ENCODE results near the gene VPS50. TPM values are rescaled to one million over a fixed set of nuclear protein-coding genes. Genes with fewer than 3 reads are reported as not detected.

The VPS50 gene
- total RNA-seq, 4 donors from 2014 or later, result 14.8 to 25.7 (median 18.9) TPM

DNA sequence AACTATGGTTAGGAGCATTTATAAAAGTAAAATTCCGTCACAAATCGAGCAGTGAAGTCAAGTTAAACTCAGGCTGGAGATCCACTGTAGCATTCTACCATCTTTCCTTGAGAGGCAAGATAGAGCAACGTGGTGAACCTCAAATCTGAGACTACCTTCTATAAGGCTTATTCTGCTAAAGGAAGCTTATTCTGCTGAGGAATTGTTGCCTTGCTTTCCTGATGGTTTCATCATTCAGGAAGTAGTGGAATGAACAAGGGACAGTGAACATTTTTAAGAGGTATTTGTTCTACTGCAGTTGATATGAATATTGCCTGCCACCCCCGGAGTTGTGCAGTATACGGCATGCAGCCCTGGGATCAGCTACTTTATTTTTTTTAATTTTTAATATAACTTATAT lies 170.8 kb downstream of the VPS50 start:
- 68% methylated on average over 5 of the region's 5 CpGs for WGBS
- no peak for DNase-seq (ENCODE audit: extremely low spot score)
- no peaks in the 10 kb centered on the region for H3K36me3 ChIP-seq
- H3K4me1 ChIP-seq, result no peaks in the 10 kb centered on the region
- H3K27ac ChIP-seq (replicated peaks in 1 of 4), result no peak overlapping the region
- H3K4me3 ChIP-seq, result no peak overlapping the region
- intact Hi-C loops (cut with DNase I), result no loop called here
- TF ChIP-seq POLR2AphosphoS5 (IDR thresholded peaks at IDR 0.05), result no peak
- no peak for TF ChIP-seq EP300 (IDR thresholded peaks at IDR 0.05)
- peaks cover 0 to 10% (median 3%) of the 10 kb centered on the region in 4 donors for H3K9me3 ChIP-seq
- H3K27me3 ChIP-seq, result no peaks in the 10 kb centered on the region

DNA sequence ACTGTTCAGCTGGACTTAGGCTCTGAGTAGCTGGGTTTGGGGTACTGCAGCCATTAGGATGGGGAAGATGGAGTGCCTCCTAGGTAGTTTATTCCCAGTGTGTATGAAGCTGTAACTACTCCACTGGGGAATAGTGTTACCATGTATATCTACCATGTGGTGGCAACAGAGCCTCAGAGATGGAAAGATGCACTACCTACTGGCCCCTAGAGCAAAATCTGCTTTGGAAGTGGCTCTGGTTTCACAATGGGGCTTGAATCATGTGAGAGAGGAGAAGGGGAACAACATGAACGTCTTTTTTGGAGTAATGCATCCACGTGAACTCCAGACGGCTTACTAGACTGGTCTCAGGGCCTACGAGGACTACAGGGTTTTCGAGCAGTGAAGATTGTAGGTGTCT lies 175.1 kb downstream of the VPS50 start:
- TF ChIP-seq EP300 (IDR thresholded peaks at IDR 0.05) (no peak), POLR2A (IDR thresholded peaks at IDR 0.05; ENCODE audit: low read depth) (no peak)
- no peak for DNase-seq (ENCODE audit: extremely low spot score)
- intact Hi-C loops (cut with DNase I), result no loop called here
- Histone ChIP-seq H3K4me1 (no peaks in the 10 kb centered on the region), H3K27me3 (no peaks in the 10 kb centered on the region), H3K36me3 (no peaks in the 10 kb centered on the region), H3K9me3 (peaks cover 0 to 10% (median 3%) of the 10 kb centered on the region in 4 donors), H3K4me3 (no peak overlapping the region), H3K27ac (replicated peaks in 1 of 4) (no peak overlapping the region)
- WGBS, result 83% methylated on average over 5 of the region's 5 CpGs

DNA sequence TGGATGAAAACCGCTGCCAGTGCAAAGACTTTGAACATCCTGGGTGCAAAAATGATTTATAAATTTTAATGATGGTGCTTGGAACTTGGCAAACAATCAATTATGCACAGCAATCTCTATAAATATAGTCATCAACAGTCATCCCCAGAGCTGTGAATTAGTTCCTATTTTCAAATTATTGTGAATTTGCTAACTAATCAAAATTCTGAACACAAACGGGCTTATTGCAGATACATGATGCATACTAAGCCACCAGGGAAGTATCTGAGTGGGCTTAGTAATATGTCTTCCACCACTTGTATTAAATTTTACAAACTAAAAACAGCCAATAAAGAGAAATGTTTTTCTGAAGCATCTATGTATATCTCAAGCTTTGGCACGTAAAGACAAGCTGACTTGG lies 177.2 kb downstream of the VPS50 start:
- no peak overlapping the region for H3K4me3 ChIP-seq
- intact Hi-C loops (cut with DNase I), result no loop called here
- H3K9me3 ChIP-seq, result peaks cover 0 to 10% (median 3%) of the 10 kb centered on the region in 4 donors
- no peak overlapping the region for H3K27ac ChIP-seq (replicated peaks in 1 of 4)
- DNase-seq (ENCODE audit: extremely low spot score), result no peak
- no peaks in the 10 kb centered on the region for H3K36me3 ChIP-seq
- TF ChIP-seq EP300 (IDR thresholded peaks at IDR 0.05) (no peak), POLR2AphosphoS5 (IDR thresholded peaks at IDR 0.05) (no peak), POLR2A (IDR thresholded peaks at IDR 0.05; ENCODE audit: low read depth) (no peak), CTCF (IDR thresholded peaks at IDR 0.05) (no peak)
- no peaks in the 10 kb centered on the region for H3K4me1 ChIP-seq
- WGBS, result 66% methylated on average over 3 of the region's 3 CpGs
- no peaks in the 10 kb centered on the region for H3K27me3 ChIP-seq

Other genes starting within 250 kb of the VPS50 start
- 1 to 10 TPM; 2.7 to 5.0 (median 3.6) TPM for gene SAMD9, start 114.4 kb upstream of the VPS50 start, total RNA-seq
- 1 to 10 TPM; 3.7 to 6.6 (median 5.0) TPM for gene SAMD9L, start 84.0 kb upstream of the VPS50 start, total RNA-seq
- not detected for gene HEPACAM2, start 5.9 kb upstream of the VPS50 start, total RNA-seq

Data from esophagus muscularis mucosa (tissue), 4 donors.